ENCODE data around the gene NETO1.

The NETO1 gene

GRCh38 chr18:72843743-72844142, 24.0 kb downstream of the NETO1 start:
- DNase-seq (ENCODE audit: low spot score), result no peak
- no peak for TF ChIP-seq CTCF (IDR thresholded peaks at IDR 0.05; ENCODE audit: extremely low read depth, missing control alignments)

- no peak for TF ChIP-seq CTCF (IDR thresholded peaks at IDR 0.05; ENCODE audit: extremely low read depth, missing control alignments)
- DNase-seq (ENCODE audit: low spot score), result no peak
These were observed 27.7 kb downstream of the NETO1 start for GRCh38 chr18:72840109-72840508.

- no peak for DNase-seq (ENCODE audit: low spot score)
- TF ChIP-seq CTCF (IDR thresholded peaks at IDR 0.05; ENCODE audit: extremely low read depth, missing control alignments), result no peak
These were observed 33.1 kb downstream of the NETO1 start for GRCh38 chr18:72834731-72835130.

- no peak for DNase-seq (ENCODE audit: low spot score)
These were observed 34.3 kb downstream of the NETO1 start for GRCh38 chr18:72833471-72833870.

GRCh38 chr18:72830109-72830508, 37.7 kb downstream of the NETO1 start:
- TF ChIP-seq CTCF (IDR thresholded peaks at IDR 0.05; ENCODE audit: extremely low read depth, missing control alignments), result no peak
- DNase-seq (ENCODE audit: low spot score), result peak; percentile 15

More at GRCh38 chr18:72833471-72833870, 34.3 kb downstream of the NETO1 start:
- no peak for TF ChIP-seq CTCF (IDR thresholded peaks at IDR 0.05; ENCODE audit: extremely low read depth, missing control alignments)

GRCh38 chr18:72828601-72829000, 39.2 kb downstream of the NETO1 start:
- no peak for TF ChIP-seq CTCF (IDR thresholded peaks at IDR 0.05; ENCODE audit: extremely low read depth, missing control alignments)

GRCh38 chr18:72826736-72827135, 41.1 kb downstream of the NETO1 start:
- DNase-seq (ENCODE audit: low spot score), result no peak
- TF ChIP-seq CTCF (IDR thresholded peaks at IDR 0.05; ENCODE audit: extremely low read depth, missing control alignments), result no peak

More at GRCh38 chr18:72828601-72829000, 39.2 kb downstream of the NETO1 start:
- no peak for DNase-seq (ENCODE audit: low spot score)

Data from GM20000 (cell line).